ENCODE results near the gene CCDC3.

DNA sequence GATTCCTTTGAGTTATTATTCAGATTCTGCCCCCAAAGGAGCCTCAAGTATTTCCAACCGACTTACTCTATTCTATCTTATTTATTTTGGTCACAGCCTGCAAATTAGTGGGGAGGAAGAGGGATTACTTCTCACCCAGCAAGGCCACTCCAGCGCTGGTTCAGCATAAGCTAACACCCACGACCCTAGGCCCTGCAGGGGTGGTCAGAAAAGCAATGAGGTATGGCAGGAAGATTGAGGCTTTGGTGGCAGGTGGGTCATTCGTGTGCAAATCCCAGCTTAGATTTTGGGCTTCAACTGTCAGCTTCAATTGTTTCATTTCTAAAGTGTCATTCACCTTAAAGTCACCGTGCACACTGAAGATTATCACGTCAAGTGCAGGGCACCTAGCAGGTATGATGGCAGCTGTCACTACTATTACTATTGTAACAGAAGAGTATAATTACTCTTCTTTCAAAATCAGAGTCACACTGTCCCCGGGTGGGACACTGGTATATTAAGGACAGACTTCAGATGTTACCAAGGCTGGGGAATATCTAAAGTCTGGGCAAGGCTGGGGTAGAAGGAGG, 49.7 kb upstream of the CCDC3 start:
- TF ChIP-seq, protein P1, sequence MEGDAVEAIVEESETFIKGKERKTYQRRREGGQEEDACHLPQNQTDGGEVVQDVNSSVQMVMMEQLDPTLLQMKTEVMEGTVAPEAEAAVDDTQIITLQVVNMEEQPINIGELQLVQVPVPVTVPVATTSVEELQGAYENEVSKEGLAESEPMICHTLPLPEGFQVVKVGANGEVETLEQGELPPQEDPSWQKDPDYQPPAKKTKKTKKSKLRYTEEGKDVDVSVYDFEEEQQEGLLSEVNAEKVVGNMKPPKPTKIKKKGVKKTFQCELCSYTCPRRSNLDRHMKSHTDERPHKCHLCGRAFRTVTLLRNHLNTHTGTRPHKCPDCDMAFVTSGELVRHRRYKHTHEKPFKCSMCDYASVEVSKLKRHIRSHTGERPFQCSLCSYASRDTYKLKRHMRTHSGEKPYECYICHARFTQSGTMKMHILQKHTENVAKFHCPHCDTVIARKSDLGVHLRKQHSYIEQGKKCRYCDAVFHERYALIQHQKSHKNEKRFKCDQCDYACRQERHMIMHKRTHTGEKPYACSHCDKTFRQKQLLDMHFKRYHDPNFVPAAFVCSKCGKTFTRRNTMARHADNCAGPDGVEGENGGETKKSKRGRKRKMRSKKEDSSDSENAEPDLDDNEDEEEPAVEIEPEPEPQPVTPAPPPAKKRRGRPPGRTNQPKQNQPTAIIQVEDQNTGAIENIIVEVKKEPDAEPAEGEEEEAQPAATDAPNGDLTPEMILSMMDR (conservative IDR thresholded peaks at IDR 0.05; ENCODE audit: low read depth, low read length): no peak
- no peak for TF ChIP-seq EZH2phosphoT487 (IDR thresholded peaks at IDR 0.05; ENCODE audit: borderline replicate concordance, low read length)
- no peak for TF ChIP-seq EZH2 (IDR thresholded peaks at IDR 0.05; ENCODE audit: low read length, unreplicated experiment)
